ENCODE data around the gene PRKAG2.

The PRKAG2 gene

GRCh38 chr7:151520419-151521261 lies 356.3 kb downstream of the PRKAG2 start:
- DNase-seq, result peak; percentile 42

GRCh38 chr7:151519765-151520418 lies 357.0 kb downstream of the PRKAG2 start, which contains the start of gene RHEB:
Gene RHEB (minus strand): TSS chr7:151519895. CDS start chr7:151519511, 384 bp downstream.
- peak; percentile 99 for DNase-seq

GRCh38 chr7:151518947-151519764 lies 357.8 kb downstream of the PRKAG2 start:
- peak; percentile 58 for DNase-seq

- peak; percentile 67 for DNase-seq
Observed at GRCh38 chr7:151518105-151518946, 358.6 kb downstream of the PRKAG2 start.

- no peak for DNase-seq
Observed at GRCh38 chr7:151517601-151518104, 359.3 kb downstream of the PRKAG2 start.

- DNase-seq, result no peak
Observed at GRCh38 chr7:151515276-151515565, 361.7 kb downstream of the PRKAG2 start.

GRCh38 chr7:151514461-151515275 lies 362.2 kb downstream of the PRKAG2 start:
- no peak for DNase-seq

- DNase-seq, result no peak
Observed at GRCh38 chr7:151513133-151513532, 363.8 kb downstream of the PRKAG2 start.

GRCh38 chr7:151512353-151512752 lies 364.6 kb downstream of the PRKAG2 start:
- DNase-seq, result no peak

GRCh38 chr7:151511946-151512345 lies 365.0 kb downstream of the PRKAG2 start:
- no peak for DNase-seq

GRCh38 chr7:151511270-151511669 lies 365.6 kb downstream of the PRKAG2 start:
- DNase-seq, result no peak

- no peak for DNase-seq
Observed at GRCh38 chr7:151509670-151510333, 367.1 kb downstream of the PRKAG2 start.

- DNase-seq, result no peak
Observed at GRCh38 chr7:151508991-151509390, 367.9 kb downstream of the PRKAG2 start.

- DNase-seq, result no peak
Observed at GRCh38 chr7:151507806-151508205, 369.1 kb downstream of the PRKAG2 start.

GRCh38 chr7:151506901-151507382 lies 370.0 kb downstream of the PRKAG2 start:
- no peak for DNase-seq

Data from stimulated activated CD4-positive, alpha-beta T cell treated with anti-CD3 and anti-CD28 coated beads, Interleukin-4, amount 100 ng/mL, for 24 hours (primary cell).